ENCODE results near the gene FBXO2.

FBXO2 gene

DNA sequence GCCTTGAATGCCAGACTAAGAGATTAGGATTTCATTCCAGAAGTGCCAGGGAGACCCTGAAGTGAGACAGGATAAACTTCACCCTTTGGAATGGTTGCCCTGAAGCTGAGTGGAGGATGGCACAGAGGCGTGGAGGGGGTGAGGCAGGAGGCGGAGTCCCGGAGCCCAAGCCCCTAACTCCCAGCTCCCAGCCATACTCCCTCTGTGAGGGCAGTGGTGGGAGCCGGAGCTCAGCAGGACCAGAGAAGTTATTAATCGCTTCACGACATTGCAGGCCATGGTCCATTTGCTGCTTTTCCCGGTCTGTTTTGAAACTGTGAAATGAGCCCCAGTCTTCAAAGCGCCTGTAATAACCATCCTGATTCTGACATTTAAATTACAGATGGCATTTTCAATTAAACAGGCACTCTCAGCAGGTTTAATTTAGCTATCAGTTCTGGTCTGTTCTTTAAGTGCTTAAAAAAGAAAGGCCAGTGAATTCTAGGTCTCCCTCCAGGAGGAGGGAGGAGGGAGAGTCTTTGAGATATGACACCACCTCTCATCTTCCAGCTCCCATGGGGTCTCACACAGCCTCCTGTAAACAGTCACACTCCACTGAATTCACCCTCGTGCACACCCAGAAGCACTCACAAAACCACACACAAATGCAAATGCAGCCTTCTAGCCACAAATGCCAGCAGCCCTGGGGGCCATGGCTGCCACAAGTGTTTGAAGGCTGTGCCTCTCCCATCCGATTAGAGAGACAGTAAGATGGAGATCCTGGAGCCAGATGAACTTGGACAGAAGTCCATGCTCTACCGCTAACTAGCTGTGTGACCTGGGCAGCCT, 19.6 kb downstream of the FBXO2 start:
- no peak overlapping the region for H3K4me3 ChIP-seq (ENCODE audit: low read depth, low read length)
- TF ChIP-seq, protein P1, sequence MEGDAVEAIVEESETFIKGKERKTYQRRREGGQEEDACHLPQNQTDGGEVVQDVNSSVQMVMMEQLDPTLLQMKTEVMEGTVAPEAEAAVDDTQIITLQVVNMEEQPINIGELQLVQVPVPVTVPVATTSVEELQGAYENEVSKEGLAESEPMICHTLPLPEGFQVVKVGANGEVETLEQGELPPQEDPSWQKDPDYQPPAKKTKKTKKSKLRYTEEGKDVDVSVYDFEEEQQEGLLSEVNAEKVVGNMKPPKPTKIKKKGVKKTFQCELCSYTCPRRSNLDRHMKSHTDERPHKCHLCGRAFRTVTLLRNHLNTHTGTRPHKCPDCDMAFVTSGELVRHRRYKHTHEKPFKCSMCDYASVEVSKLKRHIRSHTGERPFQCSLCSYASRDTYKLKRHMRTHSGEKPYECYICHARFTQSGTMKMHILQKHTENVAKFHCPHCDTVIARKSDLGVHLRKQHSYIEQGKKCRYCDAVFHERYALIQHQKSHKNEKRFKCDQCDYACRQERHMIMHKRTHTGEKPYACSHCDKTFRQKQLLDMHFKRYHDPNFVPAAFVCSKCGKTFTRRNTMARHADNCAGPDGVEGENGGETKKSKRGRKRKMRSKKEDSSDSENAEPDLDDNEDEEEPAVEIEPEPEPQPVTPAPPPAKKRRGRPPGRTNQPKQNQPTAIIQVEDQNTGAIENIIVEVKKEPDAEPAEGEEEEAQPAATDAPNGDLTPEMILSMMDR (IDR thresholded peaks at IDR 0.05; ENCODE audit: low read depth, low read length, missing control alignments) = no peak
- no peak for DNase-seq (ENCODE audit: low read depth)

DNA sequence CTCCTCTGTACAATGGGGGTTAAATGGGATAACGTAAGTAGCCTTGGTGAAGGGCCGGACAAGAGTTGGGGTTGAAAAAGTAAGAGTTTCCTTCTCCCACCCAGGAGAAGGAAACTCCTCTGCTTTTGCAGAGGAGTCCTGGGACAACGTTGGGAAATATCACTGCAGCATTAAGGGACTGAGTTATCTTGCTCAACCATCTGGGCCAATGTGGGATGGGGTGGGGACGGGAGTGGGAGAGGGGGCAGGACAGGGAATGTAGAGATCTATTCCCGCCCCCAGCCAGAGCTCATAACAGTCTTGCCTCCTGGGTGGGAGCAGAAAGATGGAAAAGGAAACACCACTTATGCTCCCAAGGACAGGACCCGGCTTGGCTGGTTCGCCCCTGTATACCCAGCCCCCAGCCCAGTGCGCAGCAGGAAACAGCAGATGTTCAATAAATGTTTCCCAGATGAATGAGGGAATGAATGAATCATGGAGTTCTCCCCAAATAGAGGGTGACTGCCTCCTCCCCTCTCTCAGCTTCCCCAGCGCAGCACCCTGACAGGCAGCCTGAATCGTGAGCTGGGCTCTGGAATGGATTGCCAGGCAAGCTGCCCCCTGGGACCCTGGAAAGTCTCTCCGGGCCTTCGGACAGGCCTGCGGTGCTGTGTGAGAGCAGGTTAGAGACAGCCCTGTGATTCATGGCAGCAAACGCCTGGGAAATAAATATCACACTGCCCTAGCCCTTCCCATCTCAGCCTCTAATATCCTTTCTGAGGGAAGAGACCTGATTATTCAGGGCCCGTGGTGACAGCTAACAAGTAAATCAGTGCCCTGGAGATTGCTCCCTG, 24.8 kb downstream of the FBXO2 start:
- TF ChIP-seq, protein P1 (IDR thresholded peaks at IDR 0.05; ENCODE audit: low read depth, low read length, missing control alignments) = no peak
- H3K4me3 ChIP-seq (ENCODE audit: low read depth, low read length) = no peak overlapping the region
- DNase-seq (ENCODE audit: low read depth) = no peak

DNA sequence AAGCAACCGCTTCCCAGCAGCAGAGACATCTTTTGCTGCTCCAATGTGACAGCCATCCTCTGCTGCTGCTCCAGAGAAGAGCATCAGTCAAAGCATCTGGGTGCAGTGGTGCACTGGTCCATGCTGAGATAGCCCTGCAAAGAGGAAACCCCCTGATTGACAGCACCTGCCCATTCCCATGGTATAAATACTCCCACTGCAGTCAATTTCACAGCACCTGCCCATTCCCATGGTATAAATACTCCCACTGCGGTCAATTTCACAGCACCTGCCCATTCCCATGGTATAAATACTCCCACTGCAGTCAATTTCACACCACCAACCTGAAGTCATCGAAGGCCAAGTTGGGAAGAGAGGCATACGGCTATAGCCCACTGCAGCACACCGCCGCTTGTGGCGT, 25.5 kb downstream of the FBXO2 start:
- H3K4me3 ChIP-seq (ENCODE audit: low read depth, low read length) = no peak overlapping the region
- TF ChIP-seq, protein P1 (IDR thresholded peaks at IDR 0.05; ENCODE audit: low read depth, low read length, missing control alignments) = no peak
- DNase-seq (ENCODE audit: low read depth) = no peak

DNA sequence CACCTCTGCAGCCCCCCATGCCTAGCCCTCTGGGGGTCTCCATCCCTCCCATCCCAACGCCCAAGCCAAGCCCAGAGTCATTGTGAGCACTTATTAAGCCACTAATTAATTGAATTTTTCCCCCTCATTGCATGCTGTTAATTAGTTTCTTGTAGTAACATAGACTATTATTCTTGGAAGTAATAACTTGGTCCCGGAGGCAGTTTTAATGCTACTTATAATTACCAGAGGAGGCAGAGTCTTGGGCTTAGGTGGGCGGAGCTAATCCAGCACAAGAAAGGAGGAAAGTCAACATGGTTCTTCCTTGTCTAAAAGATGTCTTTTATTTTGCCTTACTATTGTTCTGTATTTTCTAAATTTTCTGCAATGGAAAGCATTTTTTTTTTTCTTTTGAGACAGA, 27.7 kb downstream of the FBXO2 start:
- DNase-seq (ENCODE audit: low read depth) = no peak
- H3K4me3 ChIP-seq (ENCODE audit: low read depth, low read length) = no peak overlapping the region
- TF ChIP-seq, protein P1 (IDR thresholded peaks at IDR 0.05; ENCODE audit: low read depth, low read length, missing control alignments) = no peak

DNA sequence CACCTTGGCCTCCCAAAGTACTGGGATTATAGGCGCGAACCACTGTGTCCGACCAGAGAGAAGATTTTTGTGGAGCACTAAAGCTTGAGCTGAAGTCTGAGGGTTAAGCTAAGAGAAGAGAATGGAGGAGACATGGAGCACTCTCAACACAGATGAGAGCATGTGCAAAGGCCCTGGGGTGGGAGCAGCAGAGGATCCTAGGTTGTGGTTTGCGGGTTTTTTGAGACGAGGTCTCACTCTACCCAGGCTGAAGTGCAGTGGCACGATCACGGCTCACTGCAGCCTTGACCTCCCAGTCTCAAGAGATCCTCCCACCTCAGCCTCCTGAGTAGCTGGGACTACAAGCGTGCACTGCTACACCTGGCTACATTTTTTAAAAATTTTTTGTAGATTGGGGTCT, 30.5 kb downstream of the FBXO2 start:
- H3K4me3 ChIP-seq (ENCODE audit: low read depth, low read length) = no peak overlapping the region
- DNase-seq (ENCODE audit: low read depth) = no peak
- TF ChIP-seq, protein P1 (IDR thresholded peaks at IDR 0.05; ENCODE audit: low read depth, low read length, missing control alignments) = no peak

DNA sequence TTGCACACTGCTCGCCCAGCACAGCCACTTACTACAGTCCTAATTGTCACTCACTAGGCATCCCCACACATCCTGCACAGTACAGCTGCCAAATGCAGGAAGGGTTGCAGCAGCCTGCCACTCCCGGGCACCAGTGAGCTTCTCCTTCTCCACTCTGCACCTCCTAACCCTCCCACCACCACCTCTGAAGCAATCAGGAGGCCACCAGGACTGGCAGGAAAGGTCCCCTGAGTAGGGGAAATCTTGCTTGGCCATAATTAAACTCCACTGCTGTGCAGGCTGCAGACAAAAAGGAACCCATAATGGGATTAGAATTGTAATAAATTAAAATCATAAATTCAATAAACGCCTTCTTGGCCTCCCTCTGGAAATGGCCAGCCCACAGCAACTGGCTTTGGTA, 31.8 kb downstream of the FBXO2 start:
- H3K4me3 ChIP-seq (ENCODE audit: low read depth, low read length) = no peak overlapping the region
- TF ChIP-seq, protein P1 (IDR thresholded peaks at IDR 0.05; ENCODE audit: low read depth, low read length, missing control alignments) = no peak
- DNase-seq (ENCODE audit: low read depth) = no peak
